Putamen (tissue), 1 donor: ENCODE results near the gene EPOP.

Experiments used
- DNase-seq: peaks from one replicate; pipeline ENCODE4 v3.0.0-alpha.2; 2016; ENCODE audit warnings: low spot score

Gene EPOP

GRCh38 chr17:38705803-38706504 is 31.2 kb upstream of the EPOP start:
- DNase-seq = no peak

- no peak for DNase-seq
These were observed 30.7 kb upstream of the EPOP start for GRCh38 chr17:38705523-38705802.

DNA sequence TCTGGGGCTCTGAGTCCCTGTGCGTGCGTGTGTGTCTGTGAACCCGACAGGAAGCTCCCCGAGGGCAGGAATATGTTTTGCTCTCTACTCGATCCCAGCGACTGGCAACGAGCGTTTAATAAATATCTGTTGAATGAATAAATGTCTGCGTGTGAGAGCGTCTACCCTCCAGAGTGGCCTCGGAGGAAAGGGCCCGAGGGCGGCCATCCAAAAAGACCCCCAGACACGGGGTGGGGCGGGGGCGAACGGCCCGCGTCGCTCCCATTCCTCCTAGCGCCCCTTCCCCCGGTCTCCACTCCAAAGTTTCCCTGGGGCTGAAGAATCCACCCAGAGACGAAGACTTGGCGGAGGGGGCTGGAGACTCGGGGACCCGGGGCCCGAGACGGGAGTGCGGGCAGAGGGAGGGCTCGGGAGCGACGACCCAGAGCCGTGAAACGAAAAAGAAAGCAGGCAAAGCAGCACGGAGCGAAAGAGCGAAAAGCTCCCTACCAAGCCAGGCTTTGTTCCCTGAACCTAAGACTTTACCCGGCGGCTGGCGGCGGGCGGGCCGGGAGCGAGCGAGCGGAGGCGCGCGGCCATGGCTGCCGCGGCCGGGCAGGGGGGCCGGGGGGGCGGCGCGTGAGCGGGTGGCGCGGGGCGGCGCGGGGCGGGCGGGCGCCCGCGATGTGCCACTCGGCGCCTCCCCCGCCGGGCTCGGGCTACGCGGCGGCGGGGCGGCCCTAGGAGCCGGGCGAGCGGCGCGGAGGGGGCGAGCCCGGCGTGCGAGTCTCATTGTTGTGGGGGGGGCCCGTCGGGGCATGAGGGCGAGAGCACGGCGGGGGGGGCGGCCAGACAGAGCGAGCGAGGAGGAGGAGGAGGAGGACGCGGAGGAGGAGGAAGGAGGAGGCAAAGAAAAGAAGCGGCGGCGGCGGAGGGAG is 30.1 kb upstream of the EPOP start, which contains the start of gene MLLT6:
TSS of gene MLLT6 (plus strand) at position 668 of the 917 bp plus-strand sequence. CDS start 360 bp downstream, outside the sequence.
- DNase-seq = peak; percentile 87

- DNase-seq = no peak
These were observed 29.2 kb upstream of the EPOP start for GRCh38 chr17:38703742-38704605.

DNA sequence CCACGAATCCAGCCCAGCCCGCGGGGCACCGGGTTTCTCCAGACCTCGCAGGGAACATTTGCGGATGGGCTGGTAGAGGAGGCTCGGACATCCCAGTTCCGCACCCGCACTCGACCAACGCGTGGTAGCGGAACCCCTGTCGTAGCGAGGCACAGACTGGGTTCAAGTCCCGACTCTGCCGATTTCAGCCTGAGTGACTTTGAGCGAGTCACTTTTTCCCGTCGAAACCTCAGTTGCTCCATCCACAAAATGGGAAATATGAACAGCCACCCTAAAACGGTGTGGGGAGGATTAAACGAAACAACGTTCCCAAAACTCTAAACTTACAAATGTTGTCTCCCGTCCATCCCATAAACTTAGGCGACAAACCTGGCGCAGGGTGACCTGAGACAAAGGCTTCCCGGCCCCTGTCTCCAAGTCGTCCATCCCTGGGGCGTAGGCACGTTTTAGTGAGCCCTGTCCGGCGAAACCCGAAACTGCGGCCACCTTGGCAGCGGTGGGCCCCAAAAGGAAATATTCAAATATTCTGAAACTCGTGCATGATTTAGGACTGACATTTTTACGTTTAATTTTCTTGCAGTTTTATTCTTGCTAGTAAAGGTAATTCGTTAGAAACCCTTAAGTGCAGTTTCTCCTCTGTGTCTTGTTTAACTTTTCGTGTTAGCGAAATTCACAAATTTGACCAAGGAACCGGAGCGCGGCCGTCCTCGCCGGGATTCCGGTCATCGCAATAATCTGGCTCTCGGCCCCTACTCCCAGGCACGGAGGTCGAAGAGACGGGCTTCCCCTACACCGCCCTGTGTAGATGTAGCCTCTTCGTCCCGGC is 28.4 kb upstream of the EPOP start:
- no peak for DNase-seq

GRCh38 chr17:38702166-38702915 is 27.6 kb upstream of the EPOP start:
- DNase-seq = peak; percentile 80

GRCh38 chr17:38701504-38702165 is 26.9 kb upstream of the EPOP start:
- DNase-seq = no peak

GRCh38 chr17:38698760-38699159 is 24.0 kb upstream of the EPOP start:
- no peak for DNase-seq

DNA sequence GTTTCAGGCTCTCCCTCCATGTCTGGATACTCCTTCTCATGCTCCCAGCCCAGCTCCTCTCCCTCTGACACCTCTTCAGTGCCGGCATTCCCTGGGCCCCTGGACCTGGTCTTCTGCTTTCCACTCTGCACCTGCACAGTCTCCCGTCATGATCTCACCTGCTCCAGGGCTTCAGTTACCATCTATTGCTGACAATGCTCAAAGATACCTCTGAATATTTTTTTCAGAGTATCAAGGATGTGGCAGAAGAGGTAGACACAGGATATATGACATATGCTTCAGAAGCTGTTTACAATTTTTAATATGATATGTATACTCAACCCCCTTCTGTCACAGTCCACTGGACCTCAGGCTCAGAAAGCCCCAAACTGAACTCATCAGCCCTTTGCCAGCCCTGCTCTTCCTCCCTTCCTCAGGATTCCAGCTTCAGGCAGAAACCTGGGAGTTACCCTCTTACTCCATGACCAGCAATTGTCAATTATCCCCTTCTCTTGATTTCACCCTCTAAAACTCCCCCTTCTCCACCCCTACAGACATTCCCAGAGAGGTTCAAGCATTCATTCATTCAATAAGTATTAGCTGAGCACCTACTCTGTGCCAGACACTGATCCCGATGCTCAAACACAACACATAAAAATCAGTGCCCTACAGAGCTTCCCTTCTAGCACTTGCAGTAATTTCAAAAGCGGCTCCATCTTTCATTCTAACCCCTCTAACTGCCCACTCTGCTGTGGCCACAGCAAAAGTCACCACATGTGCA is 22.5 kb upstream of the EPOP start:
- no peak for DNase-seq

GRCh38 chr17:38693700-38694329 is 19.1 kb upstream of the EPOP start:
- no peak for DNase-seq

DNA sequence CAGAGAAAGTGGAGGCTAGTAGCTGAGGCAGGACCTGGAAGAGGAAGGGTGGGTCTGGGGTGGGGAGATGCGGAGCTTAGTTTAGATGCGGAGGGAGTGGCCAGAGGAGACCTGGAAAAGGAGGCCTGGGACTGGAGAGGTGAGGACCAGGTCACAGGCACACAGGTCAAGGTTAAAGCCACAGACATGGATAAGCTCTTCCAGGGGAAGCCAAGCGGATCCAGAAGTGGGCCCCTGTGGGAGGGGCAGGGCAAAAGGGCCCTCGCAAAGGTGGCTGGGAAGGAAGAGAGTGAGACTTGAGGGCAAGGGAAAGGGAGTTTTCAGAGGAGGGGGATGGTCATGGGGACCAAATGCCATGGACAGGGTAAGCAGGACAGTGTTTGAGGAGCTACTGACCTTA is 16.4 kb upstream of the EPOP start:
- no peak for DNase-seq

GRCh38 chr17:38690386-38690785 is 15.6 kb upstream of the EPOP start:
- DNase-seq = no peak

GRCh38 chr17:38687286-38687685 is 12.5 kb upstream of the EPOP start:
- DNase-seq = no peak

- DNase-seq = no peak
These were observed 10.7 kb upstream of the EPOP start for GRCh38 chr17:38685491-38685890.

DNA sequence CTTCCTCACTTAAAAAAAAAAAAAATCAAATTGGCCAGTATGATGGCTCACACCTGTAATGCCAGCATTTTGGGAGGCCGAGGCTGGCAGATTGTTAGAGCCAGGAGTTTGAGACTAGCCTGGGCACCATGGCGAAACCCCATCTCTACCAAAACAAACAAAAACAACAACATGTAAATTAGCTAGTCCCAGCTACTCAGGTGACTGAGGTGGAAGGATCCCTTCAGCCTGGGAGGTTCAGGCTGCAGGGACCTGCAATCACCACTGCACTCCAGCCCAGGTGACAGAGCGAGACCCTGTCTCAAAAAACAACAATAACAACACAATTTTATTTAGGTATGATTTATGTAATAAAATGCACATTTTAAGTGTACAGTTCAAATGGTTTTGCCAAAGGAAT is 6.3 kb upstream of the EPOP start:
- DNase-seq = no peak

- no peak for DNase-seq
These were observed 3.1 kb upstream of the EPOP start for GRCh38 chr17:38677819-38678218.

GRCh38 chr17:38676706-38677504 is 2.1 kb upstream of the EPOP start:
- peak; percentile 81 for DNase-seq
